Activated B cell treated with CpG ODN at 0.5 μM for 24 hours (primary cell): Measurements from ENCODE around the gene DAGLB. TPM values are rescaled to one million over a fixed set of nuclear protein-coding genes. Genes with fewer than 3 reads are reported as not detected.

ENCODE experiments used
- ATAC-seq: fragments of 200-7000 bp; cut with Tn5 transposase; one replicate; pipeline ENCODE4 v1.10.0; 2021; ENCODE audit warnings: low read depth, mild to moderate bottlenecking, moderate library complexity
- CTCF ChIA-PET: fragments of 350-600 bp; sonication (Branson Sonifier 250); formaldehyde crosslinking; loops from one replicate; lab custom pipeline; 2021; ENCODE audit warnings: antibody characterized with exemption; lab: Charles Lee
- POLR2A ChIA-PET: fragments of 350-600 bp; sonication (Branson Sonifier 250); formaldehyde crosslinking; loops from one replicate; lab custom pipeline; 2021; ENCODE audit warnings: antibody characterized with exemption; lab: Charles Lee
- DNase-seq: peaks from one replicate; pipeline ENCODE4 v3.0.0; 2022
- H3K27ac Mint-ChIP-seq: one replicate; pipeline ENCODE4 v1.8.0; 2020; ENCODE audit warnings: mixed read lengths
- H3K27me3 Mint-ChIP-seq: one replicate; pipeline ENCODE4 v1.8.0; 2021; ENCODE audit warnings: mixed read lengths
- H3K36me3 Mint-ChIP-seq: one replicate; pipeline ENCODE4 v1.8.0; 2021; ENCODE audit warnings: low read depth, mixed read lengths
- H3K4me1 Mint-ChIP-seq: one replicate; pipeline ENCODE4 v1.8.0; 2021; ENCODE audit warnings: mixed read lengths
- H3K4me3 Mint-ChIP-seq: one replicate; pipeline ENCODE4 v1.8.0; 2020; ENCODE audit warnings: mild to moderate bottlenecking, mixed read lengths
- H3K9me3 Mint-ChIP-seq: one replicate; pipeline ENCODE4 v1.8.0; 2020; ENCODE audit warnings: mixed read lengths
- intact Hi-C: fragments of 100-400 bp; cut with micrococcal nuclease; formaldehyde crosslinking; loops from one replicate; pipeline ENCODE4 v1.15.1; 2024
- total RNA-seq: library from RNA; stranded (reverse); gene quantifications from 2 replicates; pipeline ENCODE4 v1.2.3, GENCODE V29; 2022
- TF ChIP-seq, protein P1 (sequence below): fragments of 200-600 bp; IDR thresholded peaks from one replicate; pipeline ENCODE4 v1.8.0; 2022; ENCODE audit warnings: antibody characterized with exemption, mild to moderate bottlenecking

The DAGLB gene
- total RNA-seq, 1 donor from 2014 or later: 18.3 TPM

DNA sequence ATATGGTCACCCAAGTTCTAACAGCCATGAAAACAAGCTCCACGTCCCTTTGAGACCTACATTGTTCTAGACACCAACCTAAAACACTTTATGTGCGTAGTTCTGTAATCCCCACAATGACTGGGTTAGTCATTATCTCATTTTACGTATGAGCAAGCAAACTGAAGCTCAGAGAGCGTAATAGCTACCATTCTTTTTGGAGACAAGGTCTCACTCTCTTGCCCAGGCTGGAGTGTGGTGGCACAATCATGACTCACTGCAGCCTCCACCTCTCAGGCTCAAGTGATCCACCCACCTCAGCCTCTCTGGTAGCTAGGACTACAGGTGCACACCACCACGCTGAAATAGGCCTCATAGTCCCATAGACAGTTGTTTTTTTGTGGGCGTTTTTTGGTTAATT is 10.5 kb downstream of the DAGLB start:
- Mint-ChIP-seq H3K9me3 (no peaks in the 10 kb centered on the region), H3K27ac (peak overlapping the region; percentile 41), H3K27me3 (no peaks in the 10 kb centered on the region), H3K4me1 (peaks cover 45% of the 10 kb centered on the region), H3K4me3 (no peak overlapping the region), H3K36me3 (peaks cover 25% of the 10 kb centered on the region)
- intact Hi-C loops: no loop called here
- ATAC-seq (no peak), DNase-seq (no peak)
- ChIA-PET CTCF (interaction anchor here (0.8 to 2.5 kb wide), 4 partner anchors 9 to 440 kb away, joined by 3 to 7 read pairs (median 4); no protein-coding TSS in a partner anchor), POLR2A (interaction anchor here (0.7 to 1.5 kb wide), 3 partner anchors 11 to 596 kb away, joined by 3 to 17 read pairs (median 5); partner anchors contain the start of gene DAGLB)
- TF ChIP-seq, protein P1, sequence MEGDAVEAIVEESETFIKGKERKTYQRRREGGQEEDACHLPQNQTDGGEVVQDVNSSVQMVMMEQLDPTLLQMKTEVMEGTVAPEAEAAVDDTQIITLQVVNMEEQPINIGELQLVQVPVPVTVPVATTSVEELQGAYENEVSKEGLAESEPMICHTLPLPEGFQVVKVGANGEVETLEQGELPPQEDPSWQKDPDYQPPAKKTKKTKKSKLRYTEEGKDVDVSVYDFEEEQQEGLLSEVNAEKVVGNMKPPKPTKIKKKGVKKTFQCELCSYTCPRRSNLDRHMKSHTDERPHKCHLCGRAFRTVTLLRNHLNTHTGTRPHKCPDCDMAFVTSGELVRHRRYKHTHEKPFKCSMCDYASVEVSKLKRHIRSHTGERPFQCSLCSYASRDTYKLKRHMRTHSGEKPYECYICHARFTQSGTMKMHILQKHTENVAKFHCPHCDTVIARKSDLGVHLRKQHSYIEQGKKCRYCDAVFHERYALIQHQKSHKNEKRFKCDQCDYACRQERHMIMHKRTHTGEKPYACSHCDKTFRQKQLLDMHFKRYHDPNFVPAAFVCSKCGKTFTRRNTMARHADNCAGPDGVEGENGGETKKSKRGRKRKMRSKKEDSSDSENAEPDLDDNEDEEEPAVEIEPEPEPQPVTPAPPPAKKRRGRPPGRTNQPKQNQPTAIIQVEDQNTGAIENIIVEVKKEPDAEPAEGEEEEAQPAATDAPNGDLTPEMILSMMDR: no peak

DNA sequence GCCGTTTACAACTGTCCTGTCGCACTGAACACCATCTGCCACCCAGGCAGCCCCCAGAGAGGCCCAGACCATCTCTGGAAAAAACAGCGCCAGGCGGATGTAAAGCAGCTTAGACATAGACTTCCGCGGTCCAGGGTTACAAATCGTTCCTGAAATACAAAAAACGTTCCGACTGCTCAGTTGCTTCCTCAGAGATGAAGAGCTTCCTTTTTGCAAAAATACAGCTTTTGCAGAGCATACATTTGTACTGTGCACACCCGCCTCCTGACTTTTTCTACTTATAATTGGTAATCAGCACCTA is 11.4 kb downstream of the DAGLB start:
- peak overlapping the region; percentile 76 for H3K27ac Mint-ChIP-seq
- peaks cover 22% of the 10 kb centered on the region for H3K36me3 Mint-ChIP-seq
- peak overlapping the region; percentile 76 for H3K4me3 Mint-ChIP-seq
- H3K9me3 Mint-ChIP-seq: no peaks in the 10 kb centered on the region
- no peaks in the 10 kb centered on the region for H3K27me3 Mint-ChIP-seq
- H3K4me1 Mint-ChIP-seq: peaks cover 45% of the 10 kb centered on the region
- ATAC-seq (peak; percentile 55), DNase-seq (peak; percentile 29)
- TF ChIP-seq, protein P1: no peak
- intact Hi-C loops: no loop called here
- CTCF ChIA-PET: interaction anchor here (0.6 to 2.5 kb wide), 4 partner anchors 11 to 439 kb away, joined by 3 to 7 read pairs (median 4); partner anchors contain the start of gene DAGLB
- POLR2A ChIA-PET: interaction anchor here (1.0 to 1.5 kb wide), 3 partner anchors 9 to 63 kb away, joined by 5 to 17 read pairs (median 6); partner anchors contain the start of gene DAGLB

DNA sequence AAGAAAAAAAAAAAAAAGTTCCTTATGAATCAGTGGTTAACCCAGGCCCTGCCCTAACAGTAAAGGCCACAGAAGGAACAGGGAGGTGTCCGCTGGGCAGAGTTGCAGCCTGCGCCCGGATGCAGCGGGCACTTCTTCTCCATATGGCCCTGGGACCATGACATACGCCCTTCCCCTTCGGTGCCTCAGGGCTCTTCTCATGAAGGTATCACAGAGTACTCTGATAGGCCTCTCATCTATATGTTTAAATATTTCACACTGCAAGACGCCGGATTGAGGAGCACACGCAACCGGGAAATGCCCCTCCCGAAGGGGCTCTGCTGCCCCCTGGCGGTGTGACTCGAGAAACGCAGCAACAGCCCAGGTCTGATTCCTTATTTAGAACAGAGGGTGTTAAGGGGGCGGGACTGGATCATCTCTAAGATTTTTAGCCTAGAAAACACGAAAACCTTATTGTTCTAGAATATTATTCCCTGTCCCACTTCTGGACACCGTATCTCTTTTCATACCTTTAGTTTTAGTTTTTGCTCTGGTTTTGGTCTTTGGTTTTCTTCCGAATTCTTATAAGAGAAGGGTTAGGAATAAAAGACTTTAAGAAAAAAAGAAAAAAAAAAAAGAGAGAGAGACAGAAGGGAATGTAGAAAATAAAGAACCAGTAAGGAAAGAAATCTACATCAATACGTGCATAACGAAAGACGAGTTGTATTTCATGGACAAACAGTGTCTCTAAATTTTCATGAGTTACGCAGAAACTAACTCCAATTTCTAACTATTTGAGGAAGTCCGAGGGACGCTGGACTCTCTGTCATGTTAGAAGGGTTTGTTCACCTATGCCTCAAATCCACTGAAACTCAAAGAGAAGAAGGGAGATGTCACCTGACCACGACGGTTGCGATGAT is 12.0 kb downstream of the DAGLB start:
- Mint-ChIP-seq H3K27me3 (no peaks in the 10 kb centered on the region), H3K9me3 (no peaks in the 10 kb centered on the region), H3K4me1 (peaks cover 43% of the 10 kb centered on the region), H3K27ac (peak overlapping the region; percentile 76), H3K36me3 (peaks cover 26% of the 10 kb centered on the region), H3K4me3 (peak overlapping the region; percentile 76)
- POLR2A ChIA-PET: interaction anchor here (0.9 to 1.5 kb wide), 3 partner anchors 9 to 13 kb away, joined by 3 to 17 read pairs (median 6); partner anchors contain the start of gene DAGLB
- peak; percentile 92 for ATAC-seq
- intact Hi-C loops: loop anchor here (1.0 to 2.0 kb wide), 4 partner anchors 12 to 579 kb away; partner anchors contain the start of gene DAGLB
- CTCF ChIA-PET: interaction anchor here (0.6 to 1.0 kb wide), 2 partner anchors 12 to 81 kb away, joined by 3 read pairs; partner anchors contain the start of gene DAGLB
- TF ChIP-seq, protein P1: peak; percentile 65
- DNase-seq: peak; percentile 83

DNA sequence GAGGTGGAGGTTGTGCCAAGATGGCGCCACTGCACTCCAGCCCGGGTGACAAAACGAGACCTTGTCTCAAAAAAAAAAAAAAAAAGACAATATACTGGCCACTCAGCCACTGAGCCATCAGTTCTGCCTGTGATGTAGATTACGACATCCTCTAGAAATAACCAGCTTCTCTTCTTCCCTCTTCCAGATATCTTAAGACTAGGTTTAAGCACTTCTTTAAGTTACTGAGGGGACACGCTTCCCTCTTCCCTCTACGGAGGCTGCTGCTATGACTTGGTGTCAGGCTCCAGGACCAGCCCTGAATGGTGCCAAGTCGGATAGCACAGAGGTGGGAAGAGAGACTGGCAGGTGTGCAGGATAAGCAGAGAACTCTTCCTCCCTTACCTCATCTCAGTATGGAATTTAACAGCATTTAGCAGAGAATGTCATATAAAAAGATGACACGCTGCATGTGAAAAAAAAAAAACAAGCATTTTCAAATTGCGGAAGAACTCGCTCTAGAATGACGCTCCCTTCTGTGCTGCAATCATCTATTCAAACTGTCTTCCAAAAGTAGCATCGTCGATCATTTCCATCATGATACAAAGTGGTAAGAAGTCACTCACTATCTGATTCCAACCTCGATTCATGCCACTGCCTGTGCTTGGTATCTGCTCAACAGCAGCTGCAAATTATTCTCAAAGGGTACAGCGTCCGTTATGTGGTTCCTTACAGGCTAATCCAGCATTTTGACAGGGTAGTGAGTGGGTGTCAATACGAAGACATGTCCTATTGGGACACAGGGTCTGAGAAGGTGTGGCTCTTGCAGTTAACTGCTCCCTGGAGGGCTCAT is 13.8 kb downstream of the DAGLB start:
- no peak for ATAC-seq
- ChIA-PET CTCF (interaction anchor here (1.5 kb wide), 1 partner anchor 110 kb away, joined by 3 read pairs; no protein-coding TSS in a partner anchor), POLR2A (no interaction called here)
- H3K36me3 Mint-ChIP-seq: peaks cover 36% of the 10 kb centered on the region
- peaks cover 32% of the 10 kb centered on the region for H3K4me1 Mint-ChIP-seq
- TF ChIP-seq, protein P1: no peak
- H3K4me3 Mint-ChIP-seq: no peak overlapping the region
- no peaks in the 10 kb centered on the region for H3K27me3 Mint-ChIP-seq
- intact Hi-C loops: loop anchor here (2.0 kb wide), 1 partner anchor 577 kb away; no protein-coding TSS in a partner anchor
- no peaks in the 10 kb centered on the region for H3K9me3 Mint-ChIP-seq
- no peak for DNase-seq
- H3K27ac Mint-ChIP-seq: no peak overlapping the region
